Keratinocyte (primary cell): ENCODE data around the gene COL6A5.

Source experiments
- CTCF ChIP-seq, 3 experiments: IDR thresholded peaks in 1 of 3; conservative IDR thresholded peaks in 1 of 3; optimal IDR thresholded peaks in 1 of 3; 2 replicates in 2 of 3; 3 replicates in 1 of 3; pipeline versions ENCODE3 to v1.5.1; 2011; ENCODE audit warnings: low read length in 3 of 3, mild to moderate bottlenecking in 3 of 3, moderate library complexity in 2 of 3, control low read depth in 1 of 3, inconsistent platforms in 1 of 3; ENCODE audit not compliant: insufficient read depth in 2 of 3; ENCODE audit errors: extremely low read depth in 1 of 3
- EZH2 ChIP-seq: IDR thresholded peaks from one replicate; pipeline ENCODE4 v1.6.1; 2012; ENCODE audit warnings: inconsistent platforms, mild to moderate bottlenecking, low read length, moderate library complexity

- no peak for TF ChIP-seq CTCF (optimal IDR thresholded peaks at IDR 0.05 in 1 of 3, IDR thresholded peaks at IDR 0.05 in 1 of 3, conservative IDR thresholded peaks at IDR 0.05 in 1 of 3; ENCODE audit: extremely low read depth in 1 of 3, insufficient read depth in 2 of 3, low read length in 3 of 3)
- no peak for TF ChIP-seq EZH2
Observed at GRCh38 chr3:130462089-130462488, 116.6 kb downstream of the COL6A5 start.
